Purkinje cell (primary cell): ENCODE measurements around the gene GPR156. TPM values are rescaled to one million over a fixed set of nuclear protein-coding genes. Genes with fewer than 3 reads are reported as not detected.

ENCODE experiments used
- polyA plus RNA-seq: library from polyadenylated mRNA; unstranded; fragments of >200 nt; fragmentation: Nextera tagmentation; gene quantifications from 2 replicates; pipeline ENCODE4 v1.2.1, GENCODE V29; 2014

The GPR156 gene
- 0.10 TPM in 1 of 2 replicates, not detected in the other for polyA plus RNA-seq

DNA sequence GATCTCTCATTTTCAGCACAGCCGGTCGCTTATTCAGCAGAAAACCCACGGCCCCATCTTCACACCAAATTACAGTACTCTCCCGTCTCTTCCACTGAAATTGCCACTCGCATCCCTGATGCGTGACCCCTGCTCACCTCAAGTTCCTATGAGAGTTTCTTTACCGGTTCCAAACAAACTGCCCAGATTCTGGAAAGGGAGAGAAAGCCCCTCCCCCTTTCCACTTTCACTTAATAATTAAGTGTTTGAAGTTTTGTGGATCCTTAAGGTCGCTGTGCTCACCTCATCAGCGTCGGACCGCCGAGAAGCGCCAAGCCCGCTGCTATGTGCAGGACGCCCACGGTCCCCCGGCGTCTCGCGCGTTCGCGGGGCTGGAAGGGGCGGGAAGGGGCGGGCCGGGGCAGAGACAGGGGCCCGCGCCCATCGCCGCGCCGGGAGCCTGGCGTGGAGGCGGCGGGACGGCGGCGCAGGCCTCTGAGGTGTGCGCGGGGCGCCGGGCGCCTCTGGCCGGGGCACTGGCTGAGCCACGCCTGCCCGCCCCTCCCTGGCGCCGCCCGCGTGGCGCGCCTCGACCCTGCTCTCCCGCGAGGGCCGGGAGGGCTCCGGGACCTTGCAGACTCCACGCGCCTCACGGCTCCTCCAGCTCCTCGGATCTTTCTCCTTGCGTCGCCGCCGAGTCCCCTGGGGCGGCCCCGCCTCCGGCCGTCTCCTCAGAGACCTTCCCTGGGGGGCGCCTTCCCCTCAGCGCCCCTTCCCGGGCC, at the start of gene GPR156:
Gene GPR156, minus strand, starts transcription at position 476 of the 761 bp plus-strand sequence. CDS start 41,124 bp downstream, outside the sequence.

Other genes with a start within 250 kb of the GPR156 start
- gene GSK3B, start 190.8 kb downstream of the GPR156 start, polyA plus RNA-seq, result 37.9 and 51.0 TPM in 2 replicates
- gene LRRC58, start 64.1 kb upstream of the GPR156 start, polyA plus RNA-seq, result 13.0 and 18.4 TPM in 2 replicates
- gene FSTL1, start 165.8 kb upstream of the GPR156 start, polyA plus RNA-seq, result 1.7 and 2.1 TPM in 2 replicates